ENCODE data around the gene GDF11. TPM values are rescaled to one million over a fixed set of nuclear protein-coding genes. Genes with fewer than 3 reads are reported as not detected.
A peak's percentile ranks its signal among the peaks of the same experiment; 100 is the strongest.

GDF11 gene
- total RNA-seq, 2 experiments from 2014 or later: 10.2 to 11.5 TPM

DNA sequence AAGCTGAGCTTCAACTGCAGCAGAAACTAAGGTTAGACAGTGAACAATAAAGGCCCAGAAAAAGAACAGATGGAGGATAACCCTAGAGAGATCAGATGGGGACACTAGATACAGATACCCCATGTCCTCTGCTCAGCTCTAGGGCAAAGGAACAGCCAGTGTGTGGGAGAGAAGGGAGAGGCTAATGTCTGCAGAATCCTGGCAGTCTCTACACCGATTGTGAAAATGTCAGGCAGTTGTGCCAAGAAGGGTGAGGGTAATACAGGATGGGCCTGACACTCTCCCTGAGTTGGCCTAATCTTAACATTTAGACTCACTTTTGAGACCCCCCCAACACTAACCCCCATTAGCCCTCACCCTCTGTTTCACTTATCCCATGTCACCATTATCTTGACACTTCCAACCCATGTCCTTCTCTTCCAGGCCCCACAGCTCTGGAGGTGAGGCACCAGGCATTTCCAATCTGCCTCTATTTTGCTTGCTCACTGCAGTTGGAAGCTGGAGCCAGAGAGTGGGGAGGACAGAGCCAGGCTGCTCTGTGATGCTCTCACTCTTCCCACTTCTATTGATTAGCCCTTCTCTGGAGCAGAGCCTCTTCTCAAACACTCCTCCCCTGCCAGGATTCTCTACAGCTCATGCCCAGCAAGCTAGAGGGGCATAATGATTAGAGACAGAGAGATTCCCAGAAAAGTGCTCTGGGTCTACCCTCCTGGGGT is 30.1 kb upstream of the GDF11 start:
- POLR2A ChIA-PET: interaction anchor here (1.4 kb wide), 1 partner anchor 17 kb away, joined by 5 read pairs; no protein-coding TSS in a partner anchor
- Mint-ChIP-seq H3K9me3 (no peaks in the 10 kb centered on the region), H3K36me3 (peaks cover 2% of the 10 kb centered on the region), H3K4me3 (no peak overlapping the region), H3K27ac (no peak overlapping the region), H3K4me1 (peaks cover 32% of the 10 kb centered on the region), H3K27me3 (peaks cover 20% of the 10 kb centered on the region)
- no peak for ATAC-seq (ENCODE audit: low read depth)
- DNase-seq: no peak

DNA sequence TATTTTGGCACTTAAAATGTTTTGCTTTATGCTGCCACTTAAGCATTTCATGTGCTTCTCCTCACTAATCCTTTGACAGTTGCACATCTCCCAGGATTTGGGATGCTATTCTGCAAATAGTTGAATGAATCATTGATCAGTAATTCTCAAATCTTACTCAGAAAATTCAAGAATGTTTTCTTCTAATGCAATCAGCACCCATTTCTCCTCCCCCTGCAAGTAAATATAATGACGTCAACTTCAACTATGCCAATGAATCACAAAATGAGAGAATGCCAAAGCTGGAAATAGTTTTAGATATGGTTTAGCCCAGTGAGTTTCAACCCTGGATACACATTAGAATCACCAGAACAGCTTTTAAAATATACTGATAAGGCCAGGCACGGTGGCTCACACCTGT is 29.2 kb upstream of the GDF11 start:
- ATAC-seq (ENCODE audit: low read depth): no peak
- H3K4me3 Mint-ChIP-seq: no peak overlapping the region
- DNase-seq: no peak
- H3K9me3 Mint-ChIP-seq: no peaks in the 10 kb centered on the region
- H3K27ac Mint-ChIP-seq: no peak overlapping the region
- H3K27me3 Mint-ChIP-seq: peaks cover 13% of the 10 kb centered on the region
- H3K36me3 Mint-ChIP-seq: peaks cover 9% of the 10 kb centered on the region
- peaks cover 32% of the 10 kb centered on the region for H3K4me1 Mint-ChIP-seq
- POLR2A ChIA-PET: no interaction called here

DNA sequence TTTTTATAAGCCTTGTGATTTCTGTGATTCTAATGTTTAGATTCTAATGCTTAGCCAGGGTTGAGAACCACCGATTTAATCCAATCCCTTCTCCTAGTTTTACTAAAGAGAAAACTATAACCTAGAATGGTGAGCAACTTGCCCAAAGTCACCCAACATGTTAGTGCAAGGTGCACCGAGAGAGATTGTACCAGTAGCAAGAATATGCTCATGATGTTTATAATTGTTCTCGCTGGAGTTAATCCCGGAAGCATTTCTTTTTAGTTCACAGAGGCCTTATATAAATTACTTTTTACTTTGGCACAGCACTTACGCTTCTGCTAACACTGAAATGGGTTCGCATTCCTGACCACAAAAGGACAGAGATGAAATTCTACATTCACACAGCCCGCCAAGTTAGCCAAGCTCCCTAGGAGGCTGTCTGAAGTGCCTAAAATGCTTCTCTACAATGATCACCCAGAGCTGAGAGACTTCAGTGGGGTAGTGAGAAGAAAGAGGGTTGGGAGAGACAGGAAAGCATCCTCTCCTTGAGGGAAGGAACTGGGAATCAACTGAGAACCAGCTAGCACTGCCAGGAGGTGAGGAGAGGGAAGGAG is 27.7 kb upstream of the GDF11 start:
- Mint-ChIP-seq H3K9me3 (no peaks in the 10 kb centered on the region), H3K27ac (peak overlapping the region; percentile 95), H3K36me3 (peaks cover 11% of the 10 kb centered on the region), H3K27me3 (no peaks in the 10 kb centered on the region), H3K4me3 (peak overlapping the region; percentile 93), H3K4me1 (peaks cover 38% of the 10 kb centered on the region)
- DNase-seq: no peak
- POLR2A ChIA-PET: interaction anchor here (0.6 to 2.8 kb wide), 8 partner anchors 9 to 1706 kb away, joined by 3 to 31 read pairs (median 4); partner anchors contain the start of gene CD63
- ATAC-seq (ENCODE audit: low read depth): no peak

DNA sequence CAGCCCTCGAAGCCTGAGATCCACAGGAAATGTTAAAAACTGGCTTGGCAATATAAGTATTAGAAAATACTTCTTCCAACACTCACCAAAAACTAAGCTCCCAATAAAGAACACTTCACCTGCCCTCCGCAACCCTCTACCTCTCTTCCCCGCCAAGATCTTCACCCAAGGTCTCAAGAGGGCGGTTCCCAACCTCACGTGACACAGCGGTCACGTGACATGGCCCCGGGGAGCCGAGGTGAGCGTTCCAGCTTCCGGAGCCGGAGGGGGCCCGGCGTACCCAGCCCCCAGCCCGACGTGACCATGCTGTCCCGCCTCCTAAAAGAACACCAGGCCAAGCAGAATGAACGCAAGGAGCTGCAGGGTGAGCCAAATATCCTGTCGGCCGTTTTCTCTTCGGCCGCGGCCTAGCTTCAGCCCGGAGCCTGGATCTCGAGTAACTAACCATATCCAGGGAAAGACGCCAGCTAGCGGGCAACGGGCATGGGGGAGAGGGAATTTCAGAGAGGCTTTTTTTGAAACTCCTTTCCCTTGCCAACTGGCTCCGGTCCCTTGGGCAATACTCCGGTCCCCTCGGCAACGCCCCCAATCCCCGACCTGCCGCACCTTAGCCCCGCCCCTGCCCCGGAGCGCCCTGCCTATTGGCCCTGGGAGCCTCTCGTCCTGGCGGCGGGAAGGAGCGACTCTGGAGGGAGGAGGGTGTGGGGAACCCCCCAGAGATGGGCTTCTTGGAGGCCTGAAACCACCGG is 26.9 kb upstream of the GDF11 start, which contains the start of gene BLOC1S1:
Gene BLOC1S1, plus strand, starts transcription at position 214 of the 749 bp plus-strand sequence. Its CDS starts 6 bp downstream, at position 220.
- peak within 1 kb of the TSS; percentile 95 for H3K27ac Mint-ChIP-seq
- no peaks in the 10 kb centered on the region for H3K27me3 Mint-ChIP-seq
- DNase-seq (peak; percentile 97), ATAC-seq (ENCODE audit: low read depth) (peak; percentile 92)
- POLR2A ChIA-PET: interaction anchor here (0.6 to 2.8 kb wide), 9 partner anchors 9 to 868 kb away, joined by 3 to 31 read pairs (median 4); partner anchors contain the start of genes CD63, ITGA7 and ORMDL2
- H3K9me3 Mint-ChIP-seq: no peaks in the 10 kb centered on the region
- peaks cover 45% of the 10 kb centered on the region for H3K4me1 Mint-ChIP-seq
- peak within 1 kb of the TSS; percentile 93 for H3K4me3 Mint-ChIP-seq
- peaks cover 11% of the 10 kb centered on the region for H3K36me3 Mint-ChIP-seq

DNA sequence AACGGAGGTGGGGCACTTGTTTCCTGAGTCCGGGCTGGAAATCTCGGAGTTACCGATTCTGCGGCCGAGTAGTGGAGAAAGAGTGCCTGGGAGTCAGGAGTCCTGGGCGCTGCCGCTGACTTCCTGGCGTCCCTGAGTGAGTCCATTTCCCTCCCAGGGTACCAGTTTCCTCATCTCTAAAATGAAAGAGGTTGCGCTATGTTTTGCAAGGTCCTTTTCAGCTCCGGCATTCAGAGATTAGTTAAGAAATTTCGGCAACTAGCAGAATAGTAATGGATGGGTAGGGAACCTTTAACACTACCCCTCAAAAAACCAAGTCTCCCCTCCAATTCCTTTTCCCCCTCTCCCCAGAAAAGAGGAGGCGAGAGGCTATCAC is 26.4 kb upstream of the GDF11 start:
- Mint-ChIP-seq H3K4me1 (peaks cover 45% of the 10 kb centered on the region), H3K9me3 (no peaks in the 10 kb centered on the region), H3K27ac (peak overlapping the region; percentile 95), H3K36me3 (peaks cover 11% of the 10 kb centered on the region), H3K4me3 (peak overlapping the region; percentile 93), H3K27me3 (no peaks in the 10 kb centered on the region)
- ATAC-seq (ENCODE audit: low read depth) (peak; percentile 28), DNase-seq (no peak)
- POLR2A ChIA-PET: interaction anchor here (0.6 to 2.8 kb wide), 9 partner anchors 8 to 400 kb away, joined by 3 to 31 read pairs (median 4); partner anchors contain the start of genes CD63, ITGA7 and ORMDL2

DNA sequence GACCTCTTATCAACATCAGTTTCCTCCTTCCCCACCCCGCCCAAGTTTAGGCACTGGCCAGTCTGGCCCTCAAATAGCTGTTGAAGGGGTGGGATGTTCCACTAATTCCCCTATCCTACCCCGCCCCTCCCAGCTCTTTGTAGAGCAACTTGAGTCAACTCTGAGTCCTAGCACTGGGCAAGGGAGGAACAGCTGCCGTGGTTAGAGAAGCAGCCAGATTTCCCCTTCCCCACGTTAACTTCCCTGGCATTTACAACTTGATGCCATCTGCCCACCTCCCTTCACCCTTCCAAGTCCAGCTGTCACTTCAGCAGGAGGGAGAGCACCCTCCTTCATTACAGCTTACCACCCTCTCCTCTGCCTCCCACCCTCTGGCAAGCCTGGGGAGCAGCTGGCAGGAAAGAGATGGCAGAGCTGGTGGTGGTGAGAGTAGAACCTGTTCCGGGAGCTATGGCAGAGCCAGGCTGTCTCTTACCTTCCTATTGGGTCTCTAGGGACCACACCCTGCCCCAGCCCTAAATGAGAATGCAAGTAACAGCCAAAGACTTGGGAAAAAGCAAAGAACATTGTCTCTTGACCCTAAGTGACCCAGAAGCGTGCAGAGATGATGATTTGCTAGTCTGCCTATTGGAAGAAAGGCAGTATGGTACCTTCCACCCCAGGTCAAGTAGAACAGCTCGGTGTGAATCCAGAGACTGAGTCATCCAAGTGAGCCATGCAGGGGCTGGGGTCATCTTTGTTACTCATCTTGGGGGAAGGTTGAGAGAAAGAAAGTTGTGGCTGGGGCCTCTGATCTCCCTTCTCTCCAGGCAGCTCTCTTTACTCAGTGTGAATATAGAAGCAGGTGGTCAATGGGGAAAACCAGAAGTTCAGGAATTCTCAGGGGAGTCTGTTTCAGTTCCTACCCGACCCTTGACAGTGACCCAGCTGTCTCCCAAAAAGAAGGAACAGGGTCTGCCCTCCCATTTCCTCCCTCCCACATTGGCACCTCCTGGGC is 25.6 kb upstream of the GDF11 start:
- DNase-seq (no peak), ATAC-seq (ENCODE audit: low read depth) (no peak)
- Mint-ChIP-seq H3K4me3 (peak overlapping the region; percentile 93), H3K4me1 (peaks cover 45% of the 10 kb centered on the region), H3K27me3 (no peaks in the 10 kb centered on the region), H3K9me3 (no peaks in the 10 kb centered on the region), H3K27ac (peak overlapping the region; percentile 95), H3K36me3 (peaks cover 11% of the 10 kb centered on the region)
- POLR2A ChIA-PET: interaction anchor here (0.6 to 2.8 kb wide), 6 partner anchors 10 to 279 kb away, joined by 3 to 31 read pairs (median 4); partner anchors contain the start of genes CD63, DNAJC14, ITGA7 and ORMDL2

DNA sequence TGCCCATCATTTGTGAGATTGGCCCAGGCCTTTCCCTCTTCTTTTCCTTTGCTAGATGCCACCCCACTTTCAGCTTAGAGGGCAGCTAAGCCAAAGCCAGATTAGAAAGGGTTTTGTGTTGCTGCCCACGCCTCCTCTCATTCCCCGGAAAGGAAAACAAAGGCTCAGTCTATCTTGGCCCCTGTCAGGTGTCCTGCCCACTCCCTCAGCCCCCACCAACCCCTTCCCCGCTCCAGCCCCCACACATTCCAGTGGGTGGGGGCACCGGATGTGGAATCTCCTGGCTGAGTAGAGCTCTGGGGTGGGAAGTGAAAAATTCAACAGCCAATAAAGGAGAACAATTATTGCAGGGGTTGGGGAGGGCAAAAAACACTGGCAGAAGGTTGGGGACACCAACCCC is 24.9 kb upstream of the GDF11 start:
- Mint-ChIP-seq H3K36me3 (peaks cover 11% of the 10 kb centered on the region), H3K27me3 (no peaks in the 10 kb centered on the region), H3K9me3 (no peaks in the 10 kb centered on the region), H3K4me3 (peak overlapping the region; percentile 93), H3K27ac (no peak overlapping the region), H3K4me1 (peaks cover 45% of the 10 kb centered on the region)
- no peak for DNase-seq
- no peak for ATAC-seq (ENCODE audit: low read depth)
- POLR2A ChIA-PET: interaction anchor here (1.1 to 2.4 kb wide), 2 partner anchors 12 to 20 kb away, joined by 3 to 17 read pairs; partner anchors contain the start of gene CD63

DNA sequence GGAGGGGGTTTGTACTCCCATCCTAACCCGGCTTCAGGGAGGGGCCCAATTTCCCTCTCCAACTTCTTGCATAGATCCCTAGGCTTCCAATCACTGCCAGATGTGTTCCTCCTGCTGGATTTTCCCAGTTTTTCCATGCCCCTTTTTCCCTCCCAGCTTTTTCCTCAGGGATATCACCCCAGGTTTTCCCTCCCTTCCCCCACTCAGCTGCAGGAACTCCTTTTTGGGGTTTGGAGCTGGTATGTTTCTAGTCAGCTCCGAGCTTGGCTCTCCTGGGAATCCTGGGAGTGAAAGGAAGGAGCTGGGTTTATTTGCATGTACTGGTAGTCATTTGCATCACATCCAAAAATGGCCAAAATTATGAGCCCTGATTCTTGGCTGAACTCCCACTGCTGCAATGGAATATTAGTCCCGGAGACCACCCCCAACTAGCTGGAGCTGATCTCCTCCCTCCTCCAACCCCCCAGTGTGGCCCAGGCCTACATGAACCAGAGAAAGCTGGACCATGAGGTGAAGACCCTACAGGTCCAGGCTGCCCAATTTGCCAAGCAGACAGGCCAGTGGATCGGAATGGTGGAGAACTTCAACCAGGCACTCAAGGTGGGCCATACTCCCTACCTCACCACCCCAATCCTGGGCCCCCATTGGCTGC is 24.2 kb upstream of the GDF11 start:
- ATAC-seq (ENCODE audit: low read depth) (no peak), DNase-seq (no peak)
- Mint-ChIP-seq H3K27ac (no peak overlapping the region), H3K4me3 (no peak overlapping the region), H3K27me3 (no peaks in the 10 kb centered on the region), H3K9me3 (no peaks in the 10 kb centered on the region), H3K36me3 (peaks cover 13% of the 10 kb centered on the region), H3K4me1 (peaks cover 45% of the 10 kb centered on the region)
- POLR2A ChIA-PET: interaction anchor here (2.4 kb wide), 1 partner anchor 11 kb away, joined by 17 read pairs; the partner anchor contains the start of gene CD63

DNA sequence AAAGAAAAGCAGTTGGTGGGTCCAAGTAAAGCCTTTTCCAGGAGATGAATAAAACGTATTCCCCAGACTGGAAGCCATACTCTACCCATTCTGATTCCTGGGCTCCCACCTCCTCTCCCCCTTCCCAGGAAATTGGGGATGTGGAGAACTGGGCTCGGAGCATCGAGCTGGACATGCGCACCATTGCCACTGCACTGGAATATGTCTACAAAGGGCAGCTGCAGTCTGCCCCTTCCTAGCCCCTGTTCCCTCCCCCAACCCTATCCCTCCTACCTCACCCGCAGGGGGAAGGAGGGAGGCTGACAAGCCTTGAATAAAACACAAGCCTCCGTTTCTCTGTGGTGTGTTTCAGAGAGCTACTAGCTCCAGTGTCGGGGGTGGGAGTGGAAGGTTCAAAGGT is 23.6 kb upstream of the GDF11 start:
- POLR2A ChIA-PET: interaction anchor here (0.6 to 2.4 kb wide), 2 partner anchors 10 to 463 kb away, joined by 3 to 17 read pairs; partner anchors contain the start of gene CD63
- Mint-ChIP-seq H3K36me3 (peaks cover 13% of the 10 kb centered on the region), H3K27me3 (no peaks in the 10 kb centered on the region), H3K4me1 (peaks cover 45% of the 10 kb centered on the region), H3K4me3 (no peak overlapping the region), H3K9me3 (no peaks in the 10 kb centered on the region), H3K27ac (no peak overlapping the region)
- ATAC-seq (ENCODE audit: low read depth) (no peak), DNase-seq (no peak)

DNA sequence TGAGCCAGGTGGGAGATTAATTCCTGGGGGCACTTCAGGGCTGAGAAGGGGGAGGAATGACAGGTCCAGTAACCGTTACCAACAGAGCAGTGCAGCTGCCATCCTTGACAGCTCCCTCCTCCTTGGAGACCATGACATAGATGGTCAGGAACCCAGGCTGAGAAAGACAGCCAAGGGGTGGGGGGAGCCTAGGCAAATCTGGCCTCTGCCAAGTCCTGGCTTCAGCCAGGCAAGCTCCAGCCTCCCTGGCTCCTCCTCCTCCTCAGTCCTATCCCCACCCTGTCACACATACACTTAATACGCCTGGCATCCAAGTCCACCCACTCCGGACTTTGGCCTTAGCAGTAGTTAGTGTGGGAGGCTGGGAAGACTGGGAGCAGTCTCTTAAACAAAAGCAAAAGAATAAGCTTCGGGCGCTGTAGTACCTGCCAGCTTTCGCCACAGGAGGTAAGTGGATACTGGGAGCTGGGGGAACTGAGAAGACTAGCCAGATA is 22.8 kb upstream of the GDF11 start, which contains the start of gene RDH5:
Gene RDH5, plus strand, starts transcription at position 323 of the 494 bp plus-strand sequence. CDS start 792 bp downstream, outside the sequence.
- POLR2A ChIA-PET: interaction anchor here (0.6 to 2.4 kb wide), 2 partner anchors 9 to 19 kb away, joined by 3 to 17 read pairs; partner anchors contain the start of gene CD63
- peaks cover 51% of the 10 kb centered on the region for H3K4me1 Mint-ChIP-seq
- H3K9me3 Mint-ChIP-seq: no peaks in the 10 kb centered on the region
- no peak within 1 kb of the TSS for H3K27ac Mint-ChIP-seq
- DNase-seq: no peak
- no peak within 1 kb of the TSS for H3K4me3 Mint-ChIP-seq
- ATAC-seq (ENCODE audit: low read depth): no peak
- H3K36me3 Mint-ChIP-seq: peaks cover 16% of the 10 kb centered on the region
- no peaks in the 10 kb centered on the region for H3K27me3 Mint-ChIP-seq

DNA sequence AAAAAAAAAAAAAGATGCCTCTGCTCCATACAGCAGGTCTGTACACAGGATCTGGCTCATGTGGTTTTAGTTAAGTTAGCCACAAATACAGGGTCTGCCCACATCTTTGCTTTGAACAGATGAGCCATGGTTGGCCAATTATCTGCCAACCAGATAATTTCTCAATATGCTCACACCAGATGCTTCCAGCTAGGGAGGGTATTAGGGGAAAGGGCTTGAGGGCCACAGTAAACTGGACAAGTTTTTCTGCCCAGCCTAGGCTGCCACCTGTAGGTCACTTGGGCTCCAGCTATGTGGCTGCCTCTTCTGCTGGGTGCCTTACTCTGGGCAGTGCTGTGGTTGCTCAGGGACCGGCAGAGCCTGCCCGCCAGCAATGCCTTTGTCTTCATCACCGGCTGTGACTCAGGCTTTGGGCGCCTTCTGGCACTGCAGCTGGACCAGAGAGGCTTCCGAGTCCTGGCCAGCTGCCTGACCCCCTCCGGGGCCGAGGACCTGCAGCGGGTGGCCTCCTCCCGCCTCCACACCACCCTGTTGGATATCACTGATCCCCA is 22.0 kb upstream of the GDF11 start:
- POLR2A ChIA-PET: interaction anchor here (1.1 kb wide), 1 partner anchor 9 kb away, joined by 5 read pairs; no protein-coding TSS in a partner anchor
- no peak overlapping the region for H3K4me3 Mint-ChIP-seq
- no peaks in the 10 kb centered on the region for H3K9me3 Mint-ChIP-seq
- peaks cover 47% of the 10 kb centered on the region for H3K4me1 Mint-ChIP-seq
- no peak for DNase-seq
- peak; percentile 18 for ATAC-seq (ENCODE audit: low read depth)
- H3K36me3 Mint-ChIP-seq: peaks cover 22% of the 10 kb centered on the region
- no peak overlapping the region for H3K27ac Mint-ChIP-seq
- no peaks in the 10 kb centered on the region for H3K27me3 Mint-ChIP-seq

All from activated naive CD8-positive, alpha-beta T cell treated with anti-CD3 and anti-CD28 coated beads, Interleukin-2, amount 10 ng/mL, durations not matched to agents 7 days and 5 days (primary cell).